GM18858 (cell line): ENCODE measurements around the gene XKR7.

Experiments
- ATAC-seq: cut with Tn5 transposase; IDR thresholded peaks from one replicate; pipeline ENCODE4 v1.9.1; 2021; ENCODE audit not compliant: unreplicated experiment

The XKR7 gene

DNA sequence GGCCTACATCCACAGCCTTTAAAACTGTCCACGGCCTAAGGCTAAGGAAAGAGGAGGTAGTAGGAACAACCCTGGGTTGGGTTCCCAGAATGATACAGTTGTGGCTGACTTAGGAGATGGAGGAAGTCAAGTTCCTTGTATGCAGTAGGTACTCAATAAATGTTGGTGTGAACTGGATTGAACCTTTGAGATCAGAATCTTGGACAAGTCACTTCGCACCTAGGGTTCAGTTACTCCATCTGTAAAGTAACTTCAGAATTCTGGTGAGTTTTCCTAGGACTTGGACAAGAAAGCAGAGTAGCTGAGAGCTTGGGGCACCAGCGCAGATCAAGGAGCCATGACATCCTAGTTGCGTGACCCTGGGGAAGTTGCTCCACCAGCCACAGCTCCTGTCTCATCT is 9.1 kb downstream of the XKR7 start:
- ATAC-seq: no peak

- ATAC-seq: no peak
Measured at GRCh38 chr20:31979713-31980426, 11.9 kb downstream of the XKR7 start.

DNA sequence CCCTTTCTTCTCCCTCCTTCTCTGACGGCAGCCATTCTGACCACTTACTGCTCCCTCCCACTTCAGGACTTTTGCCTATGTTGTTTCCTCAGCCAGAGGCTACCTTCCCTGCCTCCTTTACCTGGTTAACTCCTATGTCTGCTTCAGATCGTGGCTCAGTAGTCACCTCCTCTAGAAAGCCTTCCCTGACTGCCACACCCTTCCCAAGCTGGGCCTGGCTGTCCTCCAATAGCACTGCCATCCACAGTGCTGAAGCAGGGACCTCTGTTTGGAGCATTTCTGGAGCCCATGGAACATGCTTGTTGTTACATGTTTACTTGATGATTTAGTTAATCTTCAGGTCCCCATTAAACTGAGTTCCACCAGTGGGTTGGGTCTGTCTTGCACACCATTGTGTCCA is 13.8 kb downstream of the XKR7 start:
- no peak for ATAC-seq

- ATAC-seq: no peak
Measured at GRCh38 chr20:31984981-31985471, 17.1 kb downstream of the XKR7 start.

- ATAC-seq: no peak
Measured at GRCh38 chr20:31987744-31988143, 19.8 kb downstream of the XKR7 start.

- no peak for ATAC-seq
Measured at GRCh38 chr20:31988430-31989015, 20.6 kb downstream of the XKR7 start.

- no peak for ATAC-seq
Measured at GRCh38 chr20:31989030-31989645, 21.2 kb downstream of the XKR7 start.

DNA sequence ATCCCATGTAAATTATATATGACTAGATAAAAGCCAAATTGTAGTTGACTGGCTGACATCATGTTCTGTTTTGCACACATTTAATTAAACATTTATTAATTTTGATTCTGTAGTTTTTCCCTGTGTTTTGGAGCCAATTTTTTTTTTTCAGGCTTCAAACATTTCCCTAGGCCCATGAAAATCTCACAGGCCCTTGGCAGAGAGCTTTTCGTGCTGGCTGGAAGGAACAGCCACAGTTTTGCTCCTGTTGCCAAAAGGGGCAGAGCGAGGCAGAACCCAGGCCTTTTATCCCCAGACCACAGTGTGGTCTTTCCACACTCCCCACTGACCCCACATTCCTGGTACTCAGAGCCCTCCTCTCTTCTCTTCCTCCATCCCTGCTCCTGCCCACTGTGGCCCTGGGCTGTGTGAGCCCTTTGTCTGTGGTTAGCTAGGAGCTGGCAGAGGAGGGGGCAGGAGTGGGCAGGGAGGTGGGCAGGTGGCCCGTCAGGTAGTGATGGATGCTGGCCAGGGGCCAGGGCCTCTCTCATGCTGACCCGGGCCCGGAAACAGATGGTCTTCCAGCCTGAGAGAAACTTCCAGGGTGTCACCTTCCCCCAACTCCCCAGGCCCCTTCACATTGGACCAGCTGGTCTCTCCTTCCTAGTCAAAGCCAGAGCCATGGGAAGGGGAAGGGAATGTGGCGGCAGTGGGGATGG is 22.8 kb downstream of the XKR7 start:
- ATAC-seq: no peak

DNA sequence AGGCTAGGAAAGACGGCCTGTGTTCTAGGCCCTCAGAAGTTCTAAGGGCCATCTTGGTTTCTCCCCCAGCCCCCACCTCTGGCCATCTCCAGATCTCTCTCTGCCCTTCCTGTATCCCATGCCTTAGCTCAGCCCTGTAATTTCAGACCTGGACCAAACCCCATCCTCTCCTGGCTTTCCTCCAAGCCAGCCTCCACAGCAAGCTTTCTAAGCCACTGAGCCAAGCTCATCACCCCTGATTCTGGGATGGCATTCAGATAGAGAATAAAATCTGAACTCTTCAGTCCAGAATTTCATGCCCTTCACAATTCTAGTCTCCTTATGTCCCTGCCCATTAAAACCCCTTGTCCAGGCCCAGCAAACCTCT is 23.4 kb downstream of the XKR7 start:
- ATAC-seq: no peak

DNA sequence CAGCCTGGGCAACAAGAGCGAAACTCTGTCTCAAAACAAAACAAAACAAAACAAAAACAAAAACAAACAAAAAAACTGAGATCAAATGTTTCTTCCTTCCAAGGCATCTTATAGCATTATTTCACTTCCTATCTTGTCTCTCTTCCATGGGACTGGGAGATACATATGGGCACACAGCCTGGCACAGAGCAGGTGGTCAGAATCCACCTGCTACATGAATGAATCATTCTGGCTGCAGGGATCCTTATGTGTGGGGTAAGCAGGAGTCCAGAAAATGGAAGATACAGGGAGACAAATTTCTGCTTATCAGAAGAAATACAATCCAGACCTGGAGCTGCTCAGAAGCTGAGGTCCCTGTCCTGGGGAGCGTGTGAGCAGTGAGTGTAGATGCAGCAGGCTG is 24.1 kb downstream of the XKR7 start:
- ATAC-seq: no peak

DNA sequence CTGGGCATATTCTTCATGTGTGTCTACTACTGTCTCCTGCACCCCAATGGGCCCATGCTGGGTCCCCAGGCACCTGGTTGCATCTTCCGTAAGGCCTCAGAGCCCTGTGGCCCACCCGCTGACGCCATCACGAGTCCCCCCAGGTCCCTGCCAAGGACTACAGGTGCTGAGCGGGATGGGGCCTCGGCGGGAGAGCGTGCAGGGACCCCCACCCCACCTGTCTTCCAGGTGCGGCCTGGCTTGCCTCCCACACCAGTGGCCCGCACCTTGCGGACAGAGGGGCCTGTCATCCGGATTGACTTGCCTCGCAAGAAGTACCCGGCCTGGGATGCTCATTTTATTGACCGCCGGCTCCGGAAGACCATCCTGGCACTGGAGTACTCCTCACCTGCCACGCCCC is 29.0 kb downstream of the XKR7 start:
- ATAC-seq: no peak

GRCh38 chr20:31998246-31998645 is 30.3 kb downstream of the XKR7 start:
- no peak for ATAC-seq

DNA sequence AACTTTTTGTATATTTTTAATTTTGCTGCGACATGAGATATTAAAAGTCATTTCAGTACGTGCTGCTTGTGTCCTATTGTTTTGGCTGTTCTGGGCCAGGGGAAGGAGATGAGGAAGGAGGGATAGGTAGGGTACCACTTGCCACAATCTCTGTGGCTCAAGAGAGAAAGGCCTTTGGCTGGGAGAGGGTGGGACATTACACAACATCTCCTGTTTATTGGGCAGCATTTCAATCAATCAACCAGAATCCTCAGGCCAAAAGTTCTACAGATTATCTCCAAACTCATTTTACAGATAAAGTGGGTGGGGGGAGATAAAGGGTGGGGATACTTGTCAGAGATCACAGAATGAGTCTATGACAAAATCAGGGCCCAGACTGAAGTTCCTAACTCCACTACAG is 35.4 kb downstream of the XKR7 start:
- no peak for ATAC-seq

- no peak for ATAC-seq
Measured at GRCh38 chr20:32004963-32005362, 37.0 kb downstream of the XKR7 start.

DNA sequence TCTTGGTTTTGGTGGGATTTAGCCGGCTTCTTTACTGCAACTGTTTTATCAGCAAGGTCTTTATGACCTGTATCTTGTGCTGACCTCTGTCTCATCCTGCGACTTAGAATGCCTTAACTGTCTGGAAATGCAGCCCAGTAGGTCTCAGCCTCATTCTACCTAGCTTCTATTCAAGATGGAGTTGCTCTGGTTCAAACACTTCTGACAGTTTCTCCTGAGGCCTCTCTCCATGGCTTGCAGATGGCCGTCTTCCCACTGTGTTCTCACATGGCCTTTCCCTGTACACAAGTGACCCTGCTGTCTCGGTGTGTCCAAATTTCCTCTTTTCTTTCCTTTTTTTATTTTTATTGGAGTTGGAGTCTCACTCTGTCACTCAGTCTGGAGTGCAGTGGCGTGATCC is 38.1 kb downstream of the XKR7 start:
- ATAC-seq: no peak

- no peak for ATAC-seq
Measured at GRCh38 chr20:32006841-32007786, 39.2 kb downstream of the XKR7 start.

- no peak for ATAC-seq
Measured at GRCh38 chr20:32007787-32008616, 40.1 kb downstream of the XKR7 start.

- no peak for ATAC-seq
Measured at GRCh38 chr20:32009564-32009963, 41.6 kb downstream of the XKR7 start.

DNA sequence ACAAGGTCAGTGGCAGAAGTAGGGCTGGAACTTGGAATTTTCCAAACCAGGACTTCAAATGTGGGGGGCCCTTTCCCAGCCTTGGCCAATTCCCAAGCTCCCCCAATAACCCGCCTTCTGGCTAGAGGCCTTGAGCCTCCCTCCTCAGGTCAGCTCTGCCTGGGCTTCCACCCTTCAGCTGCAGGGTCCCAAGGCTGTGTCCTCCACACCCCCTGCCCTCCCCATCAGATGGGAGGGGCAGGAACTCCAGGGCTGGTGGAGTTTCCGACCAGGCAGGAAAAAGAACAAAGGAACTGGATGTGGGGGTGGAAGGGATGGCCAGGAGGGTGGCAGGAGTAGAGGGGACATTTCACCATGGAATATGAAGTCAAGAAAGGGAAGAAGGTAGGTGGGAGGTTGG is 42.1 kb downstream of the XKR7 start, which contains the start of gene CCM2L:
Gene CCM2L, plus strand, starts transcription at position 338 of the 400 bp plus-strand sequence. Its CDS starts 17 bp downstream, at position 355.
- ATAC-seq: no peak

GRCh38 chr20:32010666-32011065 is 42.7 kb downstream of the XKR7 start:
- no peak for ATAC-seq
